NT2/D1 (cell line): Measurements from ENCODE around the gene SGIP1.

Experiments used
- SUZ12 ChIP-seq: IDR thresholded peaks from 2 replicates; pipeline ENCODE4 v1.6.1; 2011; ENCODE audit not compliant: insufficient read length, insufficient read depth; ENCODE audit errors: extremely low read depth
- YY1 ChIP-seq: IDR thresholded peaks from 2 replicates; pipeline ENCODE4 v1.6.1; 2011; ENCODE audit not compliant: insufficient read length, insufficient read depth
- ZNF274 ChIP-seq: IDR thresholded peaks from 2 replicates; pipeline ENCODE4 v1.6.1; 2011; ENCODE audit warnings: mild to moderate bottlenecking, low read depth, low read length

- TF ChIP-seq ZNF274 (no peak), YY1 (no peak), SUZ12 (no peak)
Observed at GRCh38 chr1:66563941-66564630, 30.1 kb downstream of the SGIP1 start.
